Activated T-cell treated with anti-CD3 and anti-CD28 coated beads for 24 hours (primary cell): ENCODE data around the gene ENC1.
"Not testable (repeated sequence)": the region's sequence is repeated elsewhere in the genome, so short reads cannot be mapped to it uniquely, and the experiment has no call there.

Experiments
- DNase-seq: peaks from one replicate; pipeline ENCODE4 v3.0.0-alpha.2; 2020; ENCODE audit warnings: low read depth

Gene ENC1, protein sequence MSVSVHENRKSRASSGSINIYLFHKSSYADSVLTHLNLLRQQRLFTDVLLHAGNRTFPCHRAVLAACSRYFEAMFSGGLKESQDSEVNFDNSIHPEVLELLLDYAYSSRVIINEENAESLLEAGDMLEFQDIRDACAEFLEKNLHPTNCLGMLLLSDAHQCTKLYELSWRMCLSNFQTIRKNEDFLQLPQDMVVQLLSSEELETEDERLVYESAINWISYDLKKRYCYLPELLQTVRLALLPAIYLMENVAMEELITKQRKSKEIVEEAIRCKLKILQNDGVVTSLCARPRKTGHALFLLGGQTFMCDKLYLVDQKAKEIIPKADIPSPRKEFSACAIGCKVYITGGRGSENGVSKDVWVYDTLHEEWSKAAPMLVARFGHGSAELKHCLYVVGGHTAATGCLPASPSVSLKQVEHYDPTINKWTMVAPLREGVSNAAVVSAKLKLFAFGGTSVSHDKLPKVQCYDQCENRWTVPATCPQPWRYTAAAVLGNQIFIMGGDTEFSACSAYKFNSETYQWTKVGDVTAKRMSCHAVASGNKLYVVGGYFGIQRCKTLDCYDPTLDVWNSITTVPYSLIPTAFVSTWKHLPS

DNA sequence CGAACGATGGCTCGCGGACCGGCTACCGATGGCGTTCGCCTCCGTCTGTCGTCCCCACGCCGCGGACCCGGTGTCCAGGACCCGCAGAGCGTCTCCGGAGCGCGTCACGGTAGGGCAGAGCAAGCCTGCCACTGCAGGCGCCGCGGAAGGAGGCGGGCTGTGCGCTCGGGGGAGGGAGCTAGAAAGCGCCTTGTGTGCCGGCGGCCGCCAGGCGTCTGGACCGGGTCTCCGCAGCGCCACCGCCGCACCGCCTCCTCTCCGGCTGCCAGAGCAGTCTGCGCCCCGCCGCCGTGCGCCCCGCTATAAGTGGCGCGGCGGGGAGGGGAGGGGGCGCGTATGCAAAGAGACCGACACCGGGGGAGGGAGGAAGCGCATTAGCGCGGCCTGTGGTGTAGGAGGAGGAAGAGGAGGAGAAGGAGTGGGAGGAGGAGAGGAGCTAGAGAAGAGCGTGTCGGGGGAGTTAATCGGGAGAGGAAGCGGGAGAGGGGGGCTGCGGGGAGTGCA, at the start of gene ENC1:
TSS of gene ENC1 (minus strand) at position 279 of the 504 bp plus-strand sequence. CDS start 4,243 bp downstream, outside the sequence.
- DNase-seq = peak; percentile 63

DNA sequence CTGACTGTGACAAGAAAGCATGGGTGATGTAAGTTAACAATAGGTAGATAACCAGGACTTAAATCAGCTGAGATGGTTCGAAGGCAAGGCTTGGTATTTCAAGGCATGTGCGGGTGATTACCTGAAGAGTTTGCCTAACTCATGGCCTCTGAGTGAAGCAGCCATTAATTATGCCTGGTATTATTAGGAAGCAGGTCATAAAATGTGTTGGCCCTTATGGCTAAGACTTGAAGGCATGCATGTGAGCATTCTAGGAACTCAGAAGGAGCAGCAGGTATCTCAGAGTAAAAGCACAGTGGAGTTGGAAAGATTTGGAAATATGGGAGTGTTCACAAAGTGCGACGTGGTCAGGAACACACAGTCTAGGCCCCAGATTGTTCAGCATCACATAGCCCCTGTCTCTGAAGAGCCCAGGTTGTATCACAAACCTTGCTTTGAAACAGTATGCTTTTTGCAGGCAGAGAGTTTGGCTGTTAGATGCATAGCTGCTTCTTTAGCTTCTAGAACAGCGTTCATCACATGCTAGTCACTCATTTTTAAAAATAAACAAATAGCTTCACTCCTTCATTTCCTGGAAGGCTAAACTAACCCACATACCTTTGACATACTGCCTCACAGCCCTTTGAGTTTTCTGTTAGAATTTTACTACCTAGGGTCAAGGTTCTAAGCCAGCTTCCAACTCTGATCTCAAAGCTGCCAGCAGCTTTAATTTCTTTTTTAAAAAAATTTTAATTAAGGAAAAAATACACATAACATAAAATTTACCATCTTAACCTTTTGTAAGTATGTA, 46.6 kb upstream of the ENC1 start:
- no peak for DNase-seq

DNA sequence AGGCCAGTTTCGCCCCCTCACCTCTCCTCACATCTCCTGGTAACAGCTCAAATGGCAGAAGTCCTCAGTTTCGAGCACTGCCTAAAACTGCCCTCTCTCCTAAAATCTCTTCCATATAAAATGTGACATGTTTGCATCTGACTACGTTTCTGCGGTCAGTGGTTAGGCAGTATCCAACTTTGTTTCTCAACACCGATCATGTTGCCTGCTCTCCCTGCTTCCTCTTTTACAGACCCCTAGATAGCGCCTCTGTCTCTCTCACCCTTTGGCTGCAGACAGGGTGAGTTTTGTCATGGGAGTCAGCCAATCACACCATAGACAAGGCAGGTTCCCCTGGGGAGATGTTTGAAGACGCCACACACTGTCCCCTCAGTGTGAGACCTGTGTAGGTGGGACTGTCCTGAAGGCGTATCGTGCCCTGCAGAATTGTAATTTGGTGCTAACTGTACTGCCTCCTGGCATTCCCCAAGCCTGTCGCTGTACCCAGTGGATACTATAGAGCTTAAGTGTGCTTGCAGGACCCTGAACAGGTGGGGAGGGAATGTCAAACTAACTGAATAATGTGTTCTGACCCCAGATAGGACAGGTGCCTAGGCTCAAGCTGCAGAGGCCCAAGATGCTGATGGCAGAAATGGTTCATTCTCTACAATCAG, 45.6 kb upstream of the ENC1 start:
- no peak for DNase-seq

DNA sequence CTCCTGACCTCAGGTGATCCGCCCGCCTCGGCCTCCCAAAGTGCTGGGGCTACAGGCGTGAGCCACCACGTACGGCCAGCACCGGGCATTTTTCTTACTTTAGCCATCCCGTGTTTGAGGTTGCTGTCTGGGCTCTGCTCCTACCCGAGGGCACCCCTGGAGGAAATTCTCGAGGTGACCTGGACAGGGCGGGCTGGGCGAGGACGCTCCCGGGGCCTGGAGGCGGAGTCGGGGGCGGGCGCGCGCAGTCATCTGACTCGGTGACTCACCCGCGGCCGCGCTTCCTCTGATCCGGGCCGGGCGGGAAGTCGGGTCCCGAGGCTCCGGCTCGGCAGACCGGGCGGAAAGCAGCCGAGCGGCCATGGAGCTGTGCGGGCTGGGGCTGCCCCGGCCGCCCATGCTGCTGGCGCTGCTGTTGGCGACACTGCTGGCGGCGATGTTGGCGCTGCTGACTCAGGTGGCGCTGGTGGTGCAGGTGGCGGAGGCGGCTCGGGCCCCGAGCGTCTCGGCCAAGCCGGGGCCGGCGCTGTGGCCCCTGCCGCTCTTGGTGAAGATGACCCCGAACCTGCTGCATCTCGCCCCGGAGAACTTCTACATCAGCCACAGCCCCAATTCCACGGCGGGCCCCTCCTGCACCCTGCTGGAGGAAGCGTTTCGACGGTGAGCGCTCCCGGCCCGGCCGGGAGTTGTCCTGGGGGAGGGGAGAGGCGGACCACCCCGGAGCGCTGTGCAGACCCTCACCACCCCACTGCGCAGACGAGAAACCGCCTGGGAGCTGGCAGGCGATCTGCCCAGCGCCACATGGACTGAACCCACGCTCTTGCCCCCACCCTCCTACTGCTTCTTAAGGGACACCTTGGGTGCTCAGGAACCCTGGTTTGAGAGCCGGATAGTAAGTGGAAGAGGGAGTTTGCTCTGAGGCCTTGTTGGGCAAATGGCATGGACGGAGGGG, 44.6 kb upstream of the ENC1 start, which contains the start of gene HEXB:
TSS of gene HEXB (plus strand) at position 334 of the 952 bp plus-strand sequence. CDS start at position 362, 28 bp downstream.
- peak; percentile 77 for DNase-seq

DNA sequence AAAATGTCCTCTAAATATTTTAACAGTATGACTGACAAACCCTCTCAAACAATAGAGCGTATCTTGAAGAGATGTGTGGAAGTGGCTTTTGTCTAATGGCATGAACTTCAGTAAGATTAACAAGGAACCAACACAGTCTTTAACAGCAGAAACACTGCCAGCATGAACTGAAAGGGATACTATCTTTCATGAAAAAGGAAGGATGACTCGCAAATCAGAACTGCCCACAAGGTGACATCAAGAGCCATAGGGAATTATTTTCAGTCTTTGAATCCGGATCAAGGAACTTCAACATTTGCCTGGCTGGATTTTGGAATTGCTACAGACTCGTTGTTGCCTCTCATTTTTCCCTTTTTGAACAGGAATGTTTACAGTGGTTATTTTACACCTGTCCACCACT, 39.4 kb upstream of the ENC1 start:
- no peak for DNase-seq

DNA sequence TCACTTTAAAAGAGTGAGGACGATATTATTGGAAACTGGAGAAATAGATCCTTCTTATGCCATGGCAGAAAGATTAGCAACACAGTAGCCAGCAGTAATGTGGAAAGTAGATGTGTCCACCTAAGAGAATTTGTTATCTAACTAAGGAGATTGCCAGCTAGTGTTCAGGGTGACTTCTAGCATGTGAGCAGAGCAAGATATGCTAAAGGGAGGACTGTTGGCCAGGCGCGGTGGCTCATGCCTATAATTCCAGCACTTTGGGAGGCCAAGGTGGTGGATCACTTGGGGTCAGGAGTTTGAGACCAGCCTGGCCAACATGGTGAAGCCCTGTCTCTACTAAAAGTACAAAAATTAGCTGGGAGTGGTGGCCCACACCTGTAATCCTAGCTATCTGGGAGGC, 38.8 kb upstream of the ENC1 start:
- DNase-seq = not testable (repeated sequence)

DNA sequence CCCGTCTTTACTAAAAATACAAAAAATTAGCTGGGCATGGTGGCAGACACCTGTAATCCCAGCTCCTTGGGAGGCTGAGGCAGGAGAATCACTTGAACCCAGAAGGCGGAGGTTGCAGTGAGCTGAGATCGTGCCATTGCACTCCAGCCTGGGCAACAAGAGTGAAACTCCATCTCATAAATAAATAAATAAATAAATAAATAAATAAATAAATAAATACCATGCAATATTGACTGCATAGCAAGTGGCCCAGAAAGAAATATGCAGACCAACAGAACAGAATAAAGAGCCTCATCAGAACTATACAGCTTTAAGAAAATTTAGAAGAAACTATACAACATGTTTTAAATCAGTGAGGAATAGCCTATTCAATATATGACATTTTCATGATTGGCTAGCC, 37.6 kb upstream of the ENC1 start:
- DNase-seq = not testable (repeated sequence)

DNA sequence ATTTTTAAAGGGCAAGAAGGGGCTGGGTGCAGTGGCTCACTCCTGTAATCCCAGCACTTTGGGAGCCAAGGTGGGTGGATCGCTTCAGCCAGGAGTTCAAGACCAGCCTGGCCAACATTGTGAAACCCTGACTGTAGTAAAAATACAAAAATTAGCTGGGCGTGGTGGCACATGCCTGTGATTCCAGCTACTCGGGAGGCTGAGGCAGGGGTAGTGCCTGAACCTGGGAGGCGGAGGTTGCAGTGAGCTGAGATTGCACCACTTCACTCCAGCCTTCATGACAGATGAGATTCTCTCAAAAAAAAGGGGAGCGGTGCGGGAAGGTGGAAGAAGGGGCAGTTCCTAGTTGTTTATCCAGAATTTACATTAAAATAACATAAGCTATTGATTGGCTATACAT, 35.9 kb upstream of the ENC1 start:
- DNase-seq = not testable (repeated sequence)

DNA sequence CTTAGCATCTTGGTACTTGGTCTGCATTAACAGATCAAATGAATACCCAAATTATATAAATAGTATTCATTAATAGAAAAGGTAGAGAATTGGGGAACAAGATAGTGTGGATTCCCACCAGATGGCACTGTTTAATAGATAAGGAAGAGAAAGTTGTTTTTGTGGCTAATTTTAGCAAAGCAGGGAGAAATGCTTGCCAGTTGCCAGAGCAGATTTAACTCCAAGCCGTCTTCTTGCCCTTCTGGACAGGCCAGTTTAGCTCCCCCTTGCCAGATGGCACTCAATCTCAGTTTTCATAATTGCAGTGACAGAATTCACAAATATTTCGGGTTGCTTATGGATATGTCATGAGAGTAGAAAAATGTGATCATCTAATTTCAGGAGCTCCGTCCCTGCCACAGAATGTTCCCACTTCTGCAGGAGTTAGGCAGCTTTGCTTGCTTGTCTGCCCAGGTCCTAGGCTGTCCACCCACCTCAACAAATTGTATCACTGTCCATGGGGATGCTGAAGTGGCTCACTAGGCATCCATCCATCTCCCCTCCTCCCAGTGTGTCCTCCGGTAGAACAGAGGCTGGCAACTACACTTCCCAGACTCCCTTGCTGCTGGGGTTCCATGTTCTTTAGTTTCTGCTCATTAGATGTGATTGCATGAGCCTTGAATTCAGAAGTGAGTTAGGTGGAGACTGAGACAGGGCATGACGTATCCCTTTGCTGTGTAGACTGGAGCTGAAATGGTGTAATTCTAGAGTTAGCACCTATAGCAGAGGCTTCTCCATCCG, 32.7 kb upstream of the ENC1 start:
- no peak for DNase-seq

DNA sequence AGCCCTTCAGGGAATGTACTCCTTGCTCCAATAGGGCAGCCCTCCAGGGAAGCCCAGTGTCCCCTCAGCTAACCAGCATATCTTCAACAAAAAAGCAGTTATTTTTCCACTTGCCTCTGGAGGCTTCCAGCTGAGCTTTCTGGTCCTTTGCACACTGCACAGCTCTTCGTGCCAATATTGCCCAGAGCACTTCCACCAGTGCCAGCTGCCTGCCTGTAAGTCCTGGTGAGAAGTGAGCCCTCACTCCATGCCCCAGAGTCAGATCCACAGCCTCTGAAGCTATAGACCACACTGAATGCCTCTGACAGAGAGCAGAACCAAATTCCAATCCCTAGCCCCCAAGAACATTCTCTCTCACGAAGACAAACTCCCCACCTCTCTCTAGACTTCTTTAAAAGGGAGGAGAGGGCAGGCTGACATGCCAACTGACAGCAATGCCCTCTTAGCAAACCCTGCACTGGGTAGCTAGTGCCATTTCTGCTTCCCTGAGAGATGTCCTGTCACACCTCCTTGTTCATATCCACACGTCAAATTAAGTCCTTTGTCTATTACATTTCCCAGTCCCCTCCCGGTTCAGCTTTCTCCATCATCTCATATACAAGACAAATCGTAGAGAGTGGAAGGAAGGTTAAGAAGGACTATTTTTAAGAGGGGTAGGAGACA, 31.8 kb upstream of the ENC1 start:
- DNase-seq = no peak

DNA sequence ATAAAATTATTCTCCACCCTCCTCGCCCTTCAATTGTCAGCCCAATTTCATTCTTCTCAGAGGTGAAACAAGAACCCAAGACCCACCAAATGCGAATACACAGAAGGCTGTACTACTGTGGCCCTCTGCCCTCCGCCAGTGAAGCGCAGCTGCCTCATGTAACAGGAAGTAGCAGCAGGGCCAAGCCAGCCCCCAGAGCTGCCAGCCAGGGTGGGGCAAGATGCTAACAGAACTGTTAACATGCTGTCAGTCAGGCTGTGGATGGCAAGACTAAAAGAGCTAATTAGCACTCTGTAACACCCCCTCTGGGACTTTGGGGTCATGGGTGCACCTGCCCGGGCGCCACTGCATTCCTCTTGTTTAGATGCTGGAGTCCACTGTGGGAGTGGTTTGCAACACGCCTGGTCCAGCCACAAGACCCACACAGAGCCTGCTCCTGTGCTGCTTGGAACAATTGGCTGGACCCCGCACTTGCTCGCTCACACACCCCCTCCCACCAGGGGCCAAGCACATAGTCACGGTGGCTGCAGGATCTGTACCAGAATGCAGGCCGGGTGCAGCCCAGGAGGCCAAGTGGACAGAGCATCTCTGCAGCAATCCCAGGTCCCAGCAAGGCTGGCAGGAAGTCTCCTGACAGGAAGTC, 30.0 kb upstream of the ENC1 start:
- no peak for DNase-seq

DNA sequence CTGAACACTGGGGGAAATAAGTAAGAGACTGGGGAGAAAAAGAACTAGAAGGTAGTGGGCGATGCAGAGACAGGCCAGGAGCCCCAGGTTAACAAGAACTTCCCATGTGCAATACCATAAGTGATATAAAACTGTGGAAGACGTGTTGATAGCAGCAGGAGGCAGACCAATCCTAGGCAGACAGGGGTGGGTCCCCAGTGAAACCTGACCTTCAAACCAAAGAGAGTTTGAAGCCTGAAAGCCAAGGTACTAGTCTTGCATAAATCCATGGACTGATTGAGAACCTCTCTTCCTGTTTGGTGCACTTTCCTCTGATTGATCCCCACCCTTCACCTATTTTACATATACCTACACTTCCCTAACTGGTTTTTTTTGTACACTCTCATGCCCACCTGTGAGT, 29.3 kb upstream of the ENC1 start:
- no peak for DNase-seq

DNA sequence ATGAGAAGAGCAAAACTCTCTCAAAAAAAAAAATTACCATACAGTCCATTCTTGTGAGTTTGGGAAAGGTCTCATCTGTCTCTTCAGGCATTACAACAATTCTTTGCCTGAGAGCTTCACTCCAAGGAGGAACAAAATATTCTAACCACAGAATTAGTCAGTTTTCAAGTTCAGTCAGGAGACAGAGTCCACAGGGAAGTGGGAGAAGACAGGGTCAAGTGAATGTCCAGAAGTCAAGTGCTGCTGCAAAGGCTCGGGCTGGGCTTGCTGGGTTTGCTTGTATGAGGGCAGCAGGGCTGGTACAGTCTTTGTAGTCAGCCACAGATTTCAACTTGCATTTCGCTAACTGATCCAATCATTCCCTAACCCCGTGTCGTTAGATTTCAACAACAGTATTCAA, 26.9 kb upstream of the ENC1 start:
- DNase-seq = no peak

DNA sequence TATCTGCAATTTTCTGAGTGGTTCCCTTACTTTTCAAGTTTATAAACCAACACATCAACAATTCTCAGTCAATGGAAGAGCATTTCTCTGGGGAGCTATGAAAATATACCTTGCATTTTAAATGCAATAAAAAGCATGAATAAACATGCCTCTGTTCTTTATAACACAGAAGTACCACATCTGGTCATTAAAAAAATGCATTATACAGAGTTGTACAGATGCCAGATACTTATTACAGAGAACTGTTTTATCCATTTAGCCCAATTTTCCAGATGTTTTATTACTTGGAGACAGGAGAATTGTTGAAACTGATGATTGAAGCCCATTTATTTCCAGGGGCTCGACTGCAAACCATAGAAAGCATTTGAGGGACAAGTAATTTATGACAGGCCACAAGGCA, 25.3 kb upstream of the ENC1 start:
- no peak for DNase-seq

DNA sequence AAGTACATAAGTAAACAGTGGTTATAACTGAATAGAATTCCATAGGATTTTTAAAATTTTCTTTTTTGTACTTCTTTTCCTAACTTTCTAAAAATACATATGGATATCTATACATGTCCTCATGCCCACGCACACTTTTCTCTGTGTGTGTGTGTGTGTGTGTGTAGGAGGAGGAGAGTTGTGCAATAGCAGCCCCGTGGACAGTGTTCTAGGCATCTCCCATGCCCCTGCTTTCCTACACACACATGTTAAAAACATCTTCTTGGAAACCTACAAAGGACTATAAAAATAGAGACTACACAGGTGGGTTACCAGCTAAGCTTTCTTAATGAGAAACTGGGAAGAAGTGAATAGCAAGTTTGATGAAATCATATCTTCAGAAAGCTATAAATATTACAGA, 24.7 kb upstream of the ENC1 start:
- no peak for DNase-seq

DNA sequence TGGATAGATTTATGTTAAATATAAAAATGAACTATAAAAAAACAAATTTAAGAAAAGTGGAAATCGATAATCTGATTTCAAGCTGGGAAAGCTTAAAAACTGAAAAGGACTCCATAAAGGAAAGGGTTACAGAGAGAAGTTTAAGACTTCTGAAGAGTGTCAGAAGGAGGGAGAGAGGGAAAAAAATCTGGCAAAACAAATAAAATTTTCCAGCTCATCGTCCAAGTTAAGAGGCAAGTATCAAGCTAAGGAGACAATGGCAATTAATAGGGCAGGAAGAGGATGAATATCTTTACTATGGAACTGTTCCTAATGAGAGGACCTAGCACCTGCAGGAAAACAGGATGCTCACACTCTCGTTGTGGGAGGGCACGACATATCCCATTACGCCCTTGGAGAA, 24.0 kb upstream of the ENC1 start:
- DNase-seq = no peak

DNA sequence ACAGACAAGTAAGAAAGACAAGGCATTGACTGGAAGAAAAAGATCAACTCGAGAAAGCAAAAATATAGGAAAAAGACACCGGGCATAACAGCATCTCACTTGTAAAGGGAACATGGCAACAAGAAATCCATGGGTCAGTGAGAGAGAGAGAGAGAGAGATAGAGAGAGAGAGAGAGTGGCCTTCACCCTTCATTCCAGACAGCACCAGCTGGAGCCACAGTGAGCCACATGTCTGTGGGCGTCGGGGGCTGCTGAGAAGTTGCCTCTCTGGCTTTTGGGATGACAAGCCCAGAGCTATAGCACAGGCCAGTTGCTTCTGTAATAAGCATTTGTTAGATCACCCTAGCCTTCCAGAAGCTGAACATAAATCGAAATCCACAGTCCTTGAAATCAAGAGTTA, 20.3 kb upstream of the ENC1 start:
- no peak for DNase-seq

DNA sequence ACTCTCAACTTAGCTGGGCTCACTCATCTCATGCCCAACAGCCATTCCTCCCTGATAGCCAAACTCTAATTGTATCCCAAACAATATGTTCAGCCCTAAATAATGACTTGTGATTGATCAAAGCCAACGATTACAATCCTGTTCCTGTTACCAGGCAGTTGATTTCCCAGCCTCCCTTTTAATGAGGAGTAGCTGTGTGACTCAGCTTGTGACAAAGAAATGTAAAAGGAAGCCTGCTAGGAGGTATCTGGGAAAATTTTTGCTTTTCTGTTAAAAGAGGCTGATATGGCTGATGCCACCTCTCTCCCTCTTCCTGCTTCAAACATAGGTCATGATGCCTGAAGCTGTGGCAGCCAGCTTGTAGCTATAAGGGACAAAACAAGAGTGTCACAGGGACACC, 19.6 kb upstream of the ENC1 start:
- DNase-seq = no peak

DNA sequence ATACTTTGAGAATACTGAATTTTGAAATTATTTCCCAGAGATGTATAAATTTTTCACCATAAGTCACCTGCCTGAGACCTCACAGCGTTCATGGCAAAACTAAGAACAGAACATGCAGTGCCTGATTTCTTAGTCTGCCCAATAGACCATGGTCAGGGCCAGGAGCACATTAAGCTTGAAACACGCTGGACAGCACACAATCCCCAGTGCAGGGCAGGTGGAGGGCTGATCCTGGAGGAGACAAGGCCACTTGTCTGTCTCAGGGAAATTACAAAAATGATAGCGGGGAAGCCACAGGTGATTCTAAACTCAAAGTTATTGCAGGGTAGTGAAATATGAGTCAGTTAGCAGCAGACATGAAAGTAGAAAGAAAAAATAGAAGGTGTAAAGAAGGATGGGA, 18.6 kb upstream of the ENC1 start:
- no peak for DNase-seq
